OCI-LY3 (cell line): ENCODE data around the gene ASXL1.
"Not testable (repeated sequence)": the region's sequence is repeated elsewhere in the genome, so short reads cannot be mapped to it uniquely, and the experiment has no call there.

Experiments used
- H2AFZ ChIP-seq: fragments of 200-600, 300-600 bp; shearing (Covaris generic); 2 replicates; pipeline ENCODE4 v1.6.0; 2014; ENCODE audit warnings: antibody characterized with exemption, low read depth, low read length
- H3K27ac ChIP-seq: fragments of 200-600, 300-600 bp; sonication (generic); 2 replicates; pipeline ENCODE4 v1.5.1; 2014; ENCODE audit warnings: mild to moderate bottlenecking, low read length, moderate library complexity, mixed read lengths
- H3K27me3 ChIP-seq: fragments of 200-600, 300-600 bp; sonication (generic); 2 replicates; pipeline ENCODE4 v1.6.1; 2014; ENCODE audit warnings: low read depth, low read length, mixed read lengths
- H3K36me3 ChIP-seq: fragments of 200-600, 300-600 bp; sonication (generic); replicated peaks from 2 replicates; pipeline ENCODE3; 2014; ENCODE audit warnings: low read depth, low read length, mixed read lengths
- H3K4me1 ChIP-seq: fragments of 300-600, 200-600 bp; sonication (generic); 2 replicates; pipeline ENCODE4 v1.6.1; 2014; ENCODE audit warnings: low read length, mixed read lengths
- H3K4me2 ChIP-seq: fragments of 200-600, 300-600 bp; sonication (generic); 2 replicates; pipeline ENCODE4 v1.6.1; 2014; ENCODE audit warnings: low read length, mixed read lengths
- H3K4me3 ChIP-seq: fragments of 300-600, 200-600 bp; sonication (generic); 2 replicates; pipeline ENCODE4 v1.5.1; 2014; ENCODE audit warnings: antibody characterized with exemption, mild to moderate bottlenecking, low read length, moderate library complexity
- H3K79me2 ChIP-seq: fragments of 300-600, 200-600 bp; shearing (Covaris generic); 2 replicates; pipeline ENCODE4 v1.6.1; 2014; ENCODE audit warnings: mild to moderate bottlenecking, low read length, mixed read lengths
- H3K9ac ChIP-seq: fragments of 300-600, 200-600 bp; shearing (Covaris generic); 2 replicates; pipeline ENCODE4 v1.6.0; 2014; ENCODE audit warnings: mild to moderate bottlenecking, low read length, moderate library complexity
- H3K9me3 ChIP-seq: fragments of 200-600, 300-600 bp; shearing (Covaris generic); 2 replicates; pipeline ENCODE4 v1.6.1; 2014; ENCODE audit warnings: low read length, mixed read lengths; ENCODE audit not compliant: insufficient read depth
- H4K20me1 ChIP-seq: fragments of 200-600, 300-600 bp; sonication (generic); 2 replicates; pipeline ENCODE4 v1.6.1; 2016; ENCODE audit warnings: low read length, mixed read lengths; ENCODE audit not compliant: insufficient read depth
- EZH2phosphoT487 ChIP-seq: fragments of 200-600 bp; shearing (Covaris generic); IDR thresholded peaks from 2 replicates; pipeline ENCODE4 v1.6.1; 2018; ENCODE audit warnings: antibody characterized with exemption, mixed run types, low read depth
- TF ChIP-seq, protein P1 (sequence below): fragments of 200-600, 300-600 bp; sonication (generic); IDR thresholded peaks from 2 replicates; pipeline ENCODE4 v1.5.1; 2014; ENCODE audit warnings: antibody characterized with exemption, low read length, low read depth

Gene ASXL1

DNA sequence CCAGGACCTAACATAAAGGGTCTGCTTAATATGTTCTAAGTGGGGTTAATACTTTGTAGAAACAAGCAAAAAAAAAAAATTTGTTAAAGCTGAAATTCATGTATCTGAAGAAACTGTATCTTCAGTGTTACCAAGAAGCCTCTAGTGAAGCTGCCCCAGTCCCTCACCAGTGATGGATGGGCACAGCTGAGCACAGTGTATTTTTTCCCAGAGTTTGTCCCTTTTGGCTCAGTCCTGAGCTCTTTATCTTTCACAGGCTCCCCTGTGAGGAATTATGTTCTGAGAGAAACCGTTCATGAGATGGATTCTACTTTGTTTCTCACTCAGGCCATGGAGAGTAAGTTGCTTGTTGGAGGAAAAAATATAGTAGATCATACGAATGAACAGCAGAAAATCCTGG, 42.2 kb upstream of the ASXL1 start:
- peaks cover 4% of the 10 kb centered on the region for H3K4me1 ChIP-seq
- H2AFZ ChIP-seq: no peak overlapping the region
- H3K9ac ChIP-seq: no peak overlapping the region
- no peak overlapping the region for H3K27ac ChIP-seq
- no peak overlapping the region for H3K4me2 ChIP-seq
- H3K36me3 ChIP-seq: peaks cover 32% of the 10 kb centered on the region
- peaks cover 9% of the 10 kb centered on the region; the same call in 1 of the 2 replicates for H4K20me1 ChIP-seq
- no peak overlapping the region for H3K4me3 ChIP-seq
- no peaks in the 10 kb centered on the region for H3K27me3 ChIP-seq
- no peaks in the 10 kb centered on the region for H3K9me3 ChIP-seq
- TF ChIP-seq, protein P1, sequence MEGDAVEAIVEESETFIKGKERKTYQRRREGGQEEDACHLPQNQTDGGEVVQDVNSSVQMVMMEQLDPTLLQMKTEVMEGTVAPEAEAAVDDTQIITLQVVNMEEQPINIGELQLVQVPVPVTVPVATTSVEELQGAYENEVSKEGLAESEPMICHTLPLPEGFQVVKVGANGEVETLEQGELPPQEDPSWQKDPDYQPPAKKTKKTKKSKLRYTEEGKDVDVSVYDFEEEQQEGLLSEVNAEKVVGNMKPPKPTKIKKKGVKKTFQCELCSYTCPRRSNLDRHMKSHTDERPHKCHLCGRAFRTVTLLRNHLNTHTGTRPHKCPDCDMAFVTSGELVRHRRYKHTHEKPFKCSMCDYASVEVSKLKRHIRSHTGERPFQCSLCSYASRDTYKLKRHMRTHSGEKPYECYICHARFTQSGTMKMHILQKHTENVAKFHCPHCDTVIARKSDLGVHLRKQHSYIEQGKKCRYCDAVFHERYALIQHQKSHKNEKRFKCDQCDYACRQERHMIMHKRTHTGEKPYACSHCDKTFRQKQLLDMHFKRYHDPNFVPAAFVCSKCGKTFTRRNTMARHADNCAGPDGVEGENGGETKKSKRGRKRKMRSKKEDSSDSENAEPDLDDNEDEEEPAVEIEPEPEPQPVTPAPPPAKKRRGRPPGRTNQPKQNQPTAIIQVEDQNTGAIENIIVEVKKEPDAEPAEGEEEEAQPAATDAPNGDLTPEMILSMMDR: no peak
- TF ChIP-seq EZH2phosphoT487: no peak
- no peaks in the 10 kb centered on the region; the same call in 1 of the 2 replicates for H3K79me2 ChIP-seq

GRCh38 chr20:32316667-32317066, 41.5 kb upstream of the ASXL1 start:
- Histone ChIP-seq H3K27me3 (no peaks in the 10 kb centered on the region), H3K36me3 (peaks cover 31% of the 10 kb centered on the region)

GRCh38 chr20:32319100-32319499, 39.0 kb upstream of the ASXL1 start:
- Histone ChIP-seq H4K20me1 (no peaks in the 10 kb centered on the region), H3K4me3 (no peak overlapping the region), H3K4me1 (peaks cover 9% of the 10 kb centered on the region), H3K79me2 (no peaks in the 10 kb centered on the region), H3K27ac (no peak overlapping the region), H3K36me3 (peaks cover 27% of the 10 kb centered on the region), H3K9ac (no peak overlapping the region), H3K4me2 (no peak overlapping the region), H3K9me3 (no peaks in the 10 kb centered on the region), H3K27me3 (no peaks in the 10 kb centered on the region), H2AFZ (no peak overlapping the region)
- TF ChIP-seq, protein P1: no peak
- no peak for TF ChIP-seq EZH2phosphoT487

More at GRCh38 chr20:32316667-32317066, 41.5 kb upstream of the ASXL1 start:
- Histone ChIP-seq H2AFZ (no peak overlapping the region), H3K4me3 (no peak overlapping the region), H3K27ac (no peak overlapping the region), H3K4me2 (no peak overlapping the region), H3K9me3 (no peaks in the 10 kb centered on the region), H3K9ac (no peak overlapping the region), H4K20me1 (peaks cover 9% of the 10 kb centered on the region; the same call in 1 of the 2 replicates), H3K4me1 (peaks cover 9% of the 10 kb centered on the region), H3K79me2 (no peaks in the 10 kb centered on the region; the same call in 1 of the 2 replicates)
- TF ChIP-seq EZH2phosphoT487: no peak

DNA sequence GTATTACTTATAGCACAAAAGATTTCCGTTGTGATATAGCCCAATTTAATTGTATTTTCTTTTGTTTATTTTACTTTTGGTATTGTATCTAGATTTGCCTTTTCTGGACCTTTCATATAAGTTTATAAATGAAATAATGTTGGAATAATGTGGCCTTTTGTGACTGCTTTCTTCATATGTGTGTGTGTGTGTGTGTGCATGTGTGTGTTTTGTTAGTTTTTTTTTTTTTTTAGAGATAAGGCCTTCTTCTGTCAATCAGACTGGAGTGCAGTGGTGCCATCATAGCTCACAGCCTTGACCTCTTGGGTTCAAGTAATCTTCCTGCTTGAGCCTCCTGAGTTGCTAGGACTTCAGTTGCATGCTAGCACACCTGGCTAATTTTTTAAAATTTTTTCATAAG, 37.8 kb upstream of the ASXL1 start:
- Histone ChIP-seq H3K4me2 (no peak overlapping the region), H3K4me1 (peaks cover 9% of the 10 kb centered on the region), H3K9me3 (no peaks in the 10 kb centered on the region), H4K20me1 (no peaks in the 10 kb centered on the region), H3K9ac (no peak overlapping the region), H3K27me3 (no peaks in the 10 kb centered on the region), H3K36me3 (peaks cover 21% of the 10 kb centered on the region), H2AFZ (no peak overlapping the region), H3K27ac (no peak overlapping the region), H3K4me3 (no peak overlapping the region), H3K79me2 (no peaks in the 10 kb centered on the region)
- TF ChIP-seq, protein P1: no peak
- TF ChIP-seq EZH2phosphoT487: no peak

DNA sequence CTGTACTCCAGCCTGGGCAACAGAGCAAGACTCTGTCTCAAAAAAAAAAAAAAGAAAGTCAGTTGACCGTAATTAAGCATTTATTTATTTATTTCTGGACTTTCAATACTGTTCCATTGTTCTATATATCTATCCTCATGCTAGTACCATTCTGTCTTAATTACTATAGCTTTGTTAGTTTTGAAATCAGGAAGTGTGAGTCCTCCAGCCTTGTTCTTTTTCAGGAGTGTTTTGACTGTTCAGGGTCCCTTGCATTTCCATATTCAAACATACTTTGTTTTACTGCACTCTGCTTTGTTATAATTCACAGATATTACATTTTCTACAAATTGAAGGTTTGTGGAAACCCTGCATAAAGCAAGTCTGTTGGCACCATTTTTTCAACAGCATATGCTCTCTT, 36.7 kb upstream of the ASXL1 start:
- Histone ChIP-seq H3K9ac (no peak overlapping the region), H4K20me1 (no peaks in the 10 kb centered on the region), H3K9me3 (no peaks in the 10 kb centered on the region), H3K79me2 (no peaks in the 10 kb centered on the region), H2AFZ (no peak overlapping the region), H3K4me2 (no peak overlapping the region), H3K4me3 (no peak overlapping the region), H3K27ac (no peak overlapping the region), H3K27me3 (no peaks in the 10 kb centered on the region), H3K4me1 (peaks cover 9% of the 10 kb centered on the region), H3K36me3 (peaks cover 17% of the 10 kb centered on the region)
- TF ChIP-seq, protein P1: no peak
- TF ChIP-seq EZH2phosphoT487: no peak

DNA sequence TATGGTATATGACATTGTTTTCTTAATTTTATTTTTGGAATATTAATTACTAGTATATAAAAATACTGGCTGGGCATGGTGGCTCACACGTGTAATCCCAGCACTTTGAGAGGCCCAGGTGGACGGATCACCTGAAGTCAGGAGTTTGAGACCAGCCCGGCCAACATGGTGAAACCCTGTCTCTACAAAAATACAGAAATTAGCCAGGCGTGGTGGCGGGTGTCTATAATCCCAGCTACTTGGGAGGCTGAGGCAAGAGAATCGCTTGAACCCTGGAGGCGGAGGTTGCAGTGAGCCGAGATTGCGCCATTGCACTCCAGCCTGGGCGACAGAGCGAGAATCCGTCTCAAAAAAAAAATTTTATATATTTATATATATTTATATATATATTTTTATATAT, 35.9 kb upstream of the ASXL1 start:
- not testable (repeated sequence) for H3K4me2 ChIP-seq, H3K4me1 ChIP-seq, H3K27ac ChIP-seq, H3K9ac ChIP-seq, H2AFZ ChIP-seq, H4K20me1 ChIP-seq, H3K4me3 ChIP-seq, H3K79me2 ChIP-seq, H3K27me3 ChIP-seq, H3K9me3 ChIP-seq
- peaks cover 17% of the 10 kb centered on the region for H3K36me3 ChIP-seq

DNA sequence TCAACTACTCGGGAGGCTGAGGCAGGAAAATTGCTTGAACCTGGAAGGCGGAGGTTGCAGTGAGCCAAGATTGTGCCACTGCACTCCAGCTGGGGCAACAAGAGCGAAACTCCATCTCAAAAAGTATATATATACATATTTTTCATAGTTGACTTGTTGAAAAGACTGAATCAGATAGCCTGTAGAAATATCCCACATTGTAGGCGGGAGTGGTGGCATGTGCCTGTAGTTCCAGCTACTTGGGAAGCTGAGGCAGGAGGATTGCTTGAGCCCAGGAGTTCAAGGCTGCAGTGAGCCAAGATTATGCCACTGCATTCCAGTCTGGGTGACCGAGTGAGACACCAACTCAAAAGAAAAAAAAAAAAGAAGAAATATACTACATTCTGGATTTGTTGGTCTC, 34.4 kb upstream of the ASXL1 start:
- H3K9me3 ChIP-seq: not testable (repeated sequence)

More for the DNA sequence above, 34.4 kb upstream of the ASXL1 start:
- not testable (repeated sequence) for H3K79me2 ChIP-seq, H4K20me1 ChIP-seq, H3K4me3 ChIP-seq, H3K27me3 ChIP-seq, H3K4me1 ChIP-seq, H2AFZ ChIP-seq, H3K9ac ChIP-seq, H3K27ac ChIP-seq, H3K4me2 ChIP-seq
- H3K36me3 ChIP-seq: peaks cover 15% of the 10 kb centered on the region
